ENCODE results near the gene ZMYND11.
"Not testable (repeated sequence)": the region's sequence is repeated elsewhere in the genome, so short reads cannot be mapped to it uniquely, and the experiment has no call there.

ZMYND11 gene

DNA sequence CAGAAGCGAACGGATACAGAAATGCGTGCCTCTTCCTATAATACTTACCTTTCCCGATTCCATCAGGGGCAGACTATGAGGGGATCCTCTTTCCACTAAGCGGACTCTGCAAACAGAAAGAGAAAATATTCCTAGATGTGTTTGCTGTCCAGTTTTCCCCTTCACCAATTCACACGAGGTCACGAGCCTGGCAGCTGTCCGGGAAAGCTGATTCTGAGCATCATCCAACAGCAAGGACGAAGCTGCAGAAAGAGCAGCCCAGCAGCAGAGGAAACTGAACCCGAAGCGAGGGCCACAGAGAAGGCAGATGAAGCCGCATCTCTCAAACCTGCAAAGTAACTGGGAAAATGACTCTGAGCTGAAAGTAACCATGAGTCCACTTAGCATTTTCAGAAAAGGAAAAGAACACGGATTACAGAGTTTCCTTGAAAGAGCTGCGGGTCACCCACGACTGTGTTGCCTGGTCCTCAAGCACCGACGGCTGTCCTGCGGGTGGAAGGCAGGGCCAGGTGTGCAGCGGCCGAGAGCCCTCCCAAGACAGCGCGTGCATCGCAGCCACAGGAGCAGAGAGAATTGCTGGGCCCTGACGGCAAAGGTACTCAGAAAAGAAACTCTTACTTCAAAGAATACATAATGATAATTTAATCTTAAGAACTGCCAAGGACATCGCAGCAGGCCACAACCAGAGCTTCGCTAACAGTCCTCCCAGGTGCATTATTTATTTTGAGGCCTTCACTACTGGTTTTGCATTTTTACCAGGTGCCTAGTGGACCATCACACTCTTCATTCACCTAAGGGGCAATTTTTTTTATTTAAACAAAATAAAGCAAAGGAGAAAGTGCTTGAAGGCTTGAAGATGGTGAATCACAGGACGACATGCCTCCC is 153.3 kb downstream of the ZMYND11 start:
- no peak for FAIRE-seq

- no peak for FAIRE-seq
Measured at GRCh38 chr10:289581-289980, 154.3 kb downstream of the ZMYND11 start.

DNA sequence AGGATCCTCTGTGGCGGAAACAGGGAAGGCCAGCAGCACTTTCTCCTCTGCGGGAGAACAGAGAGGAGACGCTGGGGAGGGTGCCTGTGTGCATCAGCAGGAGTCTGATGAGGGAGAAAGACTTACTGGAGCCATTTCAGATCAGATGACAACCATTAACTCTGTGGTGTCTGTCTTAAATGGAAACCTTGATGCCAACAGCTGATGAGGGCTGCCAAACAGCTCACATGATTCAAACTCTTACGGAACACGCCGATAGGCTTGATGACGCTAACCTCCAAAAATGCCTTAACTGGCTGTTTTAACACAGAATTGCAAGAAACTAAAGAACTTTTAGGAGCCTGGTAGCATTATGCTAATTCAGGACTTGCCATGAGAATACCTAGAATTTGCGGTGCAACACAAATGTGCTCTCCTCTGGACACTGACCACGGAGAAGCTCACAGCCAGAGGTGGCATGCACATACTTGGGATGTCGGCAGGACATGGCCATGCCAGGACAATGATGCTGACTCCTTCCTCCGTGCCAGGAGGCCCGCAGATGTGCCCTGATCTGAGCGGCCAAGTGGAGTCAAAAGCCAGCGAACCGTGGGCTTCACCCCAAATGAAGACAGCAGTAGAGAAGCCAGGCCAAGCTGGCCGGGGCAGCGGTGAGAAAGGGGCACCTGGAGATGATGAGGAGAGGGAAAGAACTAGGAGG is 154.9 kb downstream of the ZMYND11 start:
- FAIRE-seq: no peak

GRCh38 chr10:293636-294035 is 158.4 kb downstream of the ZMYND11 start:
- FAIRE-seq: no peak

DNA sequence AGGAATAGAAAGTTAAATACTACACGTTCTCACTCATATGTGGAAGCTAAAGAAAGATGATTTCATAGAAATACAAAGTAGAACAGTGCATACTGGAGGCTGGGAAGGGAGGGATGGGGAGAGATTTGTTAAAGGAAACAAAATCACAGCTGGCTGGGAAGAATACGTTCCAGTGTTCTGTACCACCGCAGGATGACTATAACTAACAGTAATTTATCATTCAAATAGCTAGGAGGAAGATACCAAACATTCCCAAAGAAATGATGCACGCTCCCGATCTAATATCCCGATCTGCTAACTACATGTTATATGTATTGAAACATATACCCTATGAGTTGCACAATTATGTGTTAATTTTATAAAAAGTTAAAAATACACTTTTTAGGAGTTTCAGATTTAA is 162.3 kb downstream of the ZMYND11 start:
- FAIRE-seq: no peak

DNA sequence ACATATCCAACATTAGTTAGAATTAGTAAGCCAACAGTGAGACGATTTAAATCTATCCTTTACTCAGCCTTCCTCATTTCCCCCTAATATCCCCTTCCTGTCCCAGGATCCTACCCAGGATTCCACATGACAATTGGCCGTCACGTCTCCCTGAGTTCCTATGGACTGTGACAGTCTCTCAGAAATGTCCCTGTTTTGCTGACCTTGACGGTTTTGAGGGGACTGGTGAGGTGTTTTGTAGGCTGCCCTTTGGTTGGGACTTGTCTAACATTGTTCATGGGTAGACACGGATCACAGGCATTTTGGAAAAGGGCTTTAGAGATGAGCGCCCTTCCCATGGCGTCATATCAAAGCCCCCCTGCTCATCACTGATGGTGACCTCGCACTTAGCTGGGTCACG is 162.8 kb downstream of the ZMYND11 start:
- no peak for FAIRE-seq

GRCh38 chr10:299512-299911 is 164.3 kb downstream of the ZMYND11 start:
- no peak for FAIRE-seq

DNA sequence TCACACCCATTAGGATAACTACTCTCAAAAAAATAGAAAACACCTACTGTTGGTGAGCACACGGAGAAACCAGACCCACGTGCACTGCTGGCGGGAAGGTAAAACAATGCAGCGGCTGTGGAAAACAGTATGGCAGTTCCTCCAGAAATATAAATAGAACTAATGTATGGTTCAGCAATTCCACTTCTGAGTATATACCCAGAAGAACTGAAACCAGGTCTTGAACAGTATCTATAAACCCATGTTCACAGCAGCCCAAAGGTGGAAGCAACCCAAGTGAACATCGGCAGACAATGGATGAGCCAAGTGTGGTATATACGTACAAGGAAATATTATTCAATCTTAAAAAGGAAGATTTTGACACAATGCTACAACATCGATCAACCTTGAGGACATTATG is 164.7 kb downstream of the ZMYND11 start:
- no peak for FAIRE-seq

DNA sequence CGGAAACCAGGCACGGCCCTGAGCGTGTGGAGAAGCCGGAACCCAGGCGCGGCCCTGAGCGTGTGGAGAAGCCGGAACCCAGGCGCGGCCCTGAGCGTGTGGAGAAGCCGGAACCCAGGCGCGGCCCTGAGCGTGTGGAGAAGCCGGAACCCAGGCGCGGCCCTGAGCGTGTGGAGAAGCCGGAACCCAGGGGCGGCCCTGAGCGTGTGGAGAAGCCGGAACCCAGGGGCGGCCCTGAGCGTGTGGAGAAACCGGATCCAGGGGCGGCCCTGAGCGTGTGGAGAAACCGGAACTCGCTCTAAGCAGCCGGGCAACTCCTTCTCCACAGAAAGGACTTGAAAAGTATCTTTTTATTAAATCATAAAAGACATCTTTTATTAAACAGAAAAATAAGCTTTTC is 165.3 kb downstream of the ZMYND11 start:
- not testable (repeated sequence) for FAIRE-seq

- no peak for FAIRE-seq
Measured at GRCh38 chr10:301536-301935, 166.3 kb downstream of the ZMYND11 start.
